ENCODE results near the gene SPTB. TPM values are rescaled to one million over a fixed set of nuclear protein-coding genes. Genes with fewer than 3 reads are reported as not detected.

The SPTB gene
- polyA plus RNA-seq, 1 donor from 2014 or later: 0.06 TPM

- no peak overlapping the region for H3K27ac Mint-ChIP-seq
- H3K9me3 Mint-ChIP-seq: peaks cover 0 to 2% (median 0%) of the 10 kb centered on the region in 3 donors
- no peak overlapping the region for H3K4me3 Mint-ChIP-seq
- H3K36me3 Mint-ChIP-seq: no peaks in the 10 kb centered on the region
- peaks cover 29% of the 10 kb centered on the region for H3K27me3 Mint-ChIP-seq
- H3K4me1 Mint-ChIP-seq: peaks cover 2 to 12% (median 8%) of the 10 kb centered on the region in 3 donors
These were observed 31.5 kb downstream of the SPTB start for GRCh38 chr14:64848239-64848638.

DNA sequence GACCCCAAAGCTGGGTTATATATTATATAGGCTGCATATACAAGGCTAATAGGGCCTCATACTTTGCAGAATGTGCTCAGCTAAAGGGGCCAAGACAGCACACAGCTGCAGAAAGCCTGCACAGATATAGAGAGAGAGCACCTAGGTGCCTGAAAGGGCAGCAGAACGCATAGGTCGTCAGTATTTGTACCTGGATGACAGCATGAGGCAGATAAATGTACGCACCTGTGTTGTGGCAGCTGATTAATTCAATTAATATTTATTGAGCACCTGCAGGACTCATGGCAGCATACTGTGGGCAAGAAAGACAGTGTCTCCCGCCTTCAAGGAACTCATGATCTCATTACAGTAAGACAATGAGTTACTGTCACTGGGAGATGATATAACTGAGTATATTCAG, 33.4 kb downstream of the SPTB start:
- H3K27me3 Mint-ChIP-seq: peaks cover 22% of the 10 kb centered on the region
- no peak overlapping the region for H3K4me3 Mint-ChIP-seq
- peaks cover 0 to 2% (median 0%) of the 10 kb centered on the region in 3 donors for H3K9me3 Mint-ChIP-seq
- H3K4me1 Mint-ChIP-seq: peaks cover 2 to 12% (median 8%) of the 10 kb centered on the region in 3 donors
- H3K36me3 Mint-ChIP-seq: no peaks in the 10 kb centered on the region
- no peak overlapping the region for H3K27ac Mint-ChIP-seq

GRCh38 chr14:64845878-64846277, 33.8 kb downstream of the SPTB start:
- Mint-ChIP-seq H3K27me3 (peaks cover 21% of the 10 kb centered on the region), H3K36me3 (no peaks in the 10 kb centered on the region), H3K27ac (no peak overlapping the region), H3K4me3 (no peak overlapping the region), H3K4me1 (peaks cover 2 to 12% (median 8%) of the 10 kb centered on the region in 3 donors), H3K9me3 (no peaks in the 10 kb centered on the region)

DNA sequence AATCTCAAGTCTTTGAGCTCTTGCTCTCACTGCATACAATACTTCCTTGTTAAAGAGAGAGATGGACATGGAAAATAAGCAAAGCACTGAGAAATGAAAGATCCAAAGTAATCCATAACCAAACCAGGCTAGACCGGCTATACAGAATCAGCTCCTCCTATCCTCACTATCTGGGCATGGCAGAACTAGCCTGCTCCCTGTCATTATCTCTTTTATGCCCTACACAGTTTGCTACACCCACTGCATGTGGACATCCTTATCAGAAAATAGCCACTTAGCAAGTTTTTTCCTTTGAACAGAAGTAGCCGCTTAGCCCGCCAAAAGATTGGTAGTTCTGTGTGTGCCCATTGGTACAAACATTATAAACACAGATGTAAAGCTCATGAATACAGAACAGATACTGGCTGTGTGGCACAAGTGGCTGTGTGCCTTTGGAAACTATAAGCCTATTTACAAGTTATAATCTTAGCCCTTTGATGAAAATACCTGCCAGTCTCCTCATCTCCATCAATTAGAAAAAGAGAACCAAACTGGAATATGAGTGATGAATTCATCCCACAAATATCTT, 34.7 kb downstream of the SPTB start:
- Mint-ChIP-seq H3K27ac (no peak overlapping the region), H3K27me3 (peaks cover 15% of the 10 kb centered on the region), H3K4me1 (peaks cover 0 to 12% (median 8%) of the 10 kb centered on the region in 3 donors), H3K4me3 (no peak overlapping the region), H3K9me3 (no peaks in the 10 kb centered on the region), H3K36me3 (no peaks in the 10 kb centered on the region)

DNA sequence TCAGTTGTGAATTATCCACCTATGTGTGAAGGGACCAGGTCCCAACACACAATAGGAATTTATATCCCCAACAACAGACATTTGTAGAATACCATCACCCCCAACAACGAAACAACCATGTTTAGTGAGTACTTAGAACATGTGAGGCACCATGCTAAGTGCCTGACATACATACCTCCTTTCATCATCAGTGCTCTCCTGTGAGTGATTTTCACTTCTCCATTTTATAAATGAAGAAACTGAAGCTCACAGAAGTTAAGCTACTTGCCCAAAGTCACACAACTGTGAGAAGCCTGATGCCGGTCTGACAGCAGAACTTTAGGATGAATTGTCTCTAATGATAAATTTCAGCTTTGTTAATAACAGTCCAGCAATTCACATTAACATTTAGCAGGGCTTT, 35.4 kb downstream of the SPTB start:
- H3K27me3 Mint-ChIP-seq: peaks cover 12% of the 10 kb centered on the region
- no peak overlapping the region for H3K4me3 Mint-ChIP-seq
- no peaks in the 10 kb centered on the region for H3K36me3 Mint-ChIP-seq
- peaks cover 0 to 12% (median 8%) of the 10 kb centered on the region in 3 donors for H3K4me1 Mint-ChIP-seq
- H3K27ac Mint-ChIP-seq: no peak overlapping the region
- no peaks in the 10 kb centered on the region for H3K9me3 Mint-ChIP-seq

GRCh38 chr14:64843548-64843947, 36.2 kb downstream of the SPTB start:
- Mint-ChIP-seq H3K4me1 (peaks cover 0 to 12% (median 8%) of the 10 kb centered on the region in 3 donors), H3K9me3 (no peaks in the 10 kb centered on the region), H3K27me3 (peaks cover 12% of the 10 kb centered on the region), H3K36me3 (no peaks in the 10 kb centered on the region), H3K27ac (no peak overlapping the region), H3K4me3 (peak overlapping the region in 1 of 4 donors; percentile 7)

- Mint-ChIP-seq H3K27ac (no peak overlapping the region), H3K4me3 (no peak overlapping the region), H3K27me3 (peaks cover 12% of the 10 kb centered on the region), H3K4me1 (peaks cover 0 to 6% (median 0%) of the 10 kb centered on the region in 3 donors), H3K36me3 (no peaks in the 10 kb centered on the region), H3K9me3 (no peaks in the 10 kb centered on the region)
These were observed 37.6 kb downstream of the SPTB start for GRCh38 chr14:64841772-64842750.

DNA sequence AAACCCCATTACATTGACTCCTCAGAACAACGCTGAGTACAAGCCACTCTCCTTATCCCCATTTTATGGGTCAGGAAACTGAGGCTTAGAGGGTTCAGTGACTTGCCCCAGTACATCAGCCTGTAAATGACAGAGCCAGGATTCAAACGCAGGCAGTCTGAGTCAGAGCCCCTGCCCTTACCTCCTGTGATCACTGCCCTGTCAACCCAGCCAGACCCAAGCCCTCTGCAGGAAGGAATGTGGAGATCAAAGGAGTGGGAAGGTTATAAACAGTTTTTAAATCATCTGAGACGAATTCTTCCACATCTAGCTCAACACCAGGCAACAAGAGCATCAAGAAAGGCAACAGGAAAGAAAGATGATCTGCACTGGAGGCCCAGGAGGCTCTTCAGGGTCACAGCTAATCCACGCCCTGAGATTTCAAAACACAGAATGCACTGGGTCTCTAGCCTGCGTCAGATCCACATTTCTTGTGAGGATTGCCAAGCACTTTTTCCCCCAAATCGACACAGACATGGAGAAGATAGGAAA, 38.5 kb downstream of the SPTB start:
- Mint-ChIP-seq H3K4me3 (no peak overlapping the region), H3K36me3 (no peaks in the 10 kb centered on the region), H3K27me3 (peaks cover 12% of the 10 kb centered on the region), H3K9me3 (no peaks in the 10 kb centered on the region), H3K4me1 (peaks cover 0 to 6% (median 0%) of the 10 kb centered on the region in 3 donors), H3K27ac (no peak overlapping the region)

- no peaks in the 10 kb centered on the region for H3K9me3 Mint-ChIP-seq
- no peaks in the 10 kb centered on the region for H3K36me3 Mint-ChIP-seq
- H3K4me3 Mint-ChIP-seq: no peak overlapping the region
- H3K27ac Mint-ChIP-seq: no peak overlapping the region
- no peaks in the 10 kb centered on the region for H3K4me1 Mint-ChIP-seq
- peaks cover 16% of the 10 kb centered on the region for H3K27me3 Mint-ChIP-seq
These were observed 41.1 kb downstream of the SPTB start for GRCh38 chr14:64838656-64839055.

- Mint-ChIP-seq H3K36me3 (no peaks in the 10 kb centered on the region), H3K4me3 (no peak overlapping the region), H3K27me3 (peaks cover 12% of the 10 kb centered on the region), H3K9me3 (no peaks in the 10 kb centered on the region), H3K4me1 (no peaks in the 10 kb centered on the region), H3K27ac (peak overlapping the region in 1 of 3 donors; percentile 43)
These were observed 44.3 kb downstream of the SPTB start for GRCh38 chr14:64835431-64835830.

GRCh38 chr14:64834965-64835364, 44.7 kb downstream of the SPTB start:
- Mint-ChIP-seq H3K36me3 (no peaks in the 10 kb centered on the region), H3K27me3 (peaks cover 13% of the 10 kb centered on the region), H3K4me3 (no peak overlapping the region), H3K4me1 (no peaks in the 10 kb centered on the region), H3K9me3 (no peaks in the 10 kb centered on the region), H3K27ac (no peak overlapping the region)

- no peaks in the 10 kb centered on the region for H3K36me3 Mint-ChIP-seq
- peaks cover 8% of the 10 kb centered on the region for H3K27me3 Mint-ChIP-seq
- H3K4me1 Mint-ChIP-seq: no peaks in the 10 kb centered on the region
- no peak overlapping the region for H3K27ac Mint-ChIP-seq
- no peaks in the 10 kb centered on the region for H3K9me3 Mint-ChIP-seq
- no peak overlapping the region for H3K4me3 Mint-ChIP-seq
These were observed 48.3 kb downstream of the SPTB start for GRCh38 chr14:64831419-64831818.

GRCh38 chr14:64830961-64831360, 48.7 kb downstream of the SPTB start:
- Mint-ChIP-seq H3K36me3 (no peaks in the 10 kb centered on the region), H3K4me3 (no peak overlapping the region), H3K27ac (no peak overlapping the region), H3K27me3 (peaks cover 8% of the 10 kb centered on the region), H3K9me3 (no peaks in the 10 kb centered on the region), H3K4me1 (no peaks in the 10 kb centered on the region)

DNA sequence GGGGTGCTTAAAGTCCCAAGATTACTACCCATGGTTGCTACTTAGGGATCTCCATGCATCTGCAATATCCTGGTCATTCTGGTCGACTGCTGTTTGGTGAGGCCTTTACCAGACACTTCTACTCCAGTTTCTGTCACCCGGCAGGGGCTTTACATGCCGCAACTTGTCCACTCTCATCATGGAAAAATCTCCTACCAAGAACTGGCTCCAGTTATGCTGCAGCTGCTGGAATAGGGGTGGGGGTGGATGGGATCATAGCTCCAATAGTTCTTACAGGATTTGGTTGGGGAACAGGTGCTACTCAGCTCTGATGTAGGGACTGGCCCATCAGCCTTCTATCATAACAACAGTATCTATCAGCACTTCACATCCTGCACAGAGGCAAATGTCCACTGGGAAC, 51.6 kb downstream of the SPTB start:
- Mint-ChIP-seq H3K4me1 (peaks cover 0 to 3% (median 2%) of the 10 kb centered on the region in 3 donors), H3K36me3 (no peaks in the 10 kb centered on the region), H3K9me3 (no peaks in the 10 kb centered on the region), H3K4me3 (no peak overlapping the region), H3K27me3 (peaks cover 10% of the 10 kb centered on the region), H3K27ac (no peak overlapping the region)

DNA sequence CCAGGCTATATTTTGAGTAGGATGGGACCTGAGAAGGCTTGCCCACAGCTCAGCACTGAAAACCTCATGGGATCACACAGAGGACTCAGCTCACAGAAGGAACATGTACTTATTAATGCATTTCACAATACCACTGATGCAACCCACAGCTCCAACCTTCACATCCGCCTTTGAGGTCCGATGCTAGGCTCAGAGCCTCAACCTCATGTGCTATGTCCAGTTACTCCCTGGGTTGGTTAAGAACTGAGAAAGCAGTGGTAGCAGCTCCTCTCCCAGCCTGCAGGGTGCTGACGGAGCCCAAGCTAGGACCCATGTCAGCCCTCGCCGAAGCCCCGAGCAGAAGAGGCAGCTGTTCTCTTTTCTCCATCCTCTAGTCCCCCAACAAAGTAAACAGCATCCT, 52.9 kb downstream of the SPTB start:
- Mint-ChIP-seq H3K27me3 (peaks cover 13% of the 10 kb centered on the region), H3K4me1 (peaks cover 0 to 4% (median 2%) of the 10 kb centered on the region in 3 donors), H3K9me3 (no peaks in the 10 kb centered on the region), H3K27ac (no peak overlapping the region), H3K36me3 (no peaks in the 10 kb centered on the region), H3K4me3 (no peak overlapping the region)
